ENCODE data around the gene TTC34.
"Not testable (repeated sequence)": the region's sequence is repeated elsewhere in the genome, so short reads cannot be mapped to it uniquely, and the experiment has no call there.

The TTC34 gene

DNA sequence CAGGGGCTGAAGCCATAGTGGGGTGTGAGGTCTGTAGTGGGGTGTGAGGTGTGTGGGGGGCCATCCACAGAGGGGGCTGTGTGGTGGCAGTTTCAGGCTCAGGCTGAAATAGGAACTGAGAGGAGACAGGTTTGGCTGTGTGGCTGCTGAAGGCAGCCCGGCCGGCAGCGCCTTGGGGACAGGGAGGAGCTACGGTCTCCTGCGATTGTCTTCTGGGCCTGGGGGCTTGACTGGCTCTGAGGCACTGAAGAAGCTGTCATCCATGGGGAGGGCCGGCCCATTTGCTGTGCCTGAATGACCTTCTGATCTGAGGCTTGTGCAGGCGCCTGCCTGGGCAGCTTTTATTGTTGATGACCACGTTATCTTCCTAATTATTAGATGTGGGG is 10.0 kb upstream of the TTC34 start:
- no peak for DNase-seq

DNA sequence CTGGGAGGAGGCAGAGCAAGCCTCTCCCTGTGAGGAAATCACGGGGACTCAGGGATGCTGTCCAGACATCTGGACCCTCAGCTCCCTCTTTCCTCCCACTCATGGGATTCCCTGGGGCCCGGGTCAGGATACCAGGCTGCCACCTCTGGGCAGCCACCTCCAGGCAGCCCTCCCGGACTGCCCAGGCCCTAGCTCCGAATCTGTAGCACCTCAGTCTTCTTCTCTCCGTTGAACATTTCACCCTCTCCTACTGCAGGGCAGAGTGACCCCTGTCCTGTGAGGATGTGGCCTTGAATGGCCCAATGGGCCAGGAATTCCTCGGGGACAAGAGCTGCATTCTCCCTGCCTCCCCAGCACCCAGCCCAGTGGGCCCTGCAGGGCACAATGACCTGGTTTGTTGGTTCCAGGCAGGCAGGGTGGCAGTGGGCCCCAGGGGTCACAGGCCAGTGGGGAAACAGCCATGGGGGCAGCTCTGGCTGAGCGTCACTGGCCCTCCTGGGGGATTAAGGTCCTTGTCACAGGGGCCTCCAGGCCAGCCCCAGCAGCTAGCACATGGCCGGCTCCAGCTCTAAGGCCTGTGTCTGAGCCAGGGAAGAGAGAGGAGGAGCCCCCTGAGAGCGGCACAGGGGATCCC is 9.5 kb upstream of the TTC34 start:
- no peak for DNase-seq

- no peak for DNase-seq
Observed at GRCh38 chr1:2810281-2810680, 8.8 kb upstream of the TTC34 start.

GRCh38 chr1:2809656-2810055 is 8.2 kb upstream of the TTC34 start:
- DNase-seq: no peak

DNA sequence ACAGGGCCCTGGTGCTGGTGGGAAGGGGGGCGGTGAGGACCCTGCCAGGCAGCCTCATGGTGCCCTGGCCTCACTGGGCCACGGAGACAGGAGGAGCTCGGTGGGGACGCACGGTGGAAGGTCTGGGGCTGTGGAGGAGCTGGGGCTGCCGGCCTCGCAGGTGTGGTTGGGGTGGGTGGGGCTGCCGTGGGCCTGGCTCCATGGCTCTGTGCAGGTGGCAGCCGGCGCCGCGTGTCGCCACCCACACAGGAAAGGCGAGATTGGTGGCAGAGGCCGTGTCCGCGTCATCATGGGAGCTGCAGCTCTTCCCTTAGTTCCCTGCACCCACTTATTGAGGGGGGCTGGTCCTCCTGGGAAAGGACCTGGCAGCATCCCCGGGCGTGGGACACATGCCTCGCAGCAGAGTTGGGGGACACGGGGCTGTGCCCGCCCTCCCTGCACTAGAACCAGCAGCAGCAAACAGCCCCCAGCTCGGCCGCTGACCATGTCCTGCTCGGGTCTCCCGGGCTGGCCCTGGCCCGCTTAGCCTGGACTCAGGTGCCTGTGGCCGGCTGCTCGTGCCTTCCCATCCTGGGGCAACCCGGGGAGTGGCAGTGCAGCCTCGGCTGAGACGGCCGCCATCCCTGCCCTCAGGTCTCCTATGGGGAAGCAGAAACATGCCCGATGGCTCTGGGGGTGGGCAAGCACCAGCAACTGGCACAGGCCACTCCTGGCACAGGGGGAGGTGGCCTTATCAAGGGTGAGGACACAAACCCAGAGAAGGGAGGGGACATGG is 7.5 kb upstream of the TTC34 start:
- no peak for DNase-seq

- DNase-seq: no peak
Observed at GRCh38 chr1:2808386-2808705, 6.9 kb upstream of the TTC34 start.

- DNase-seq: no peak
Observed at GRCh38 chr1:2807678-2808385, 6.3 kb upstream of the TTC34 start.

DNA sequence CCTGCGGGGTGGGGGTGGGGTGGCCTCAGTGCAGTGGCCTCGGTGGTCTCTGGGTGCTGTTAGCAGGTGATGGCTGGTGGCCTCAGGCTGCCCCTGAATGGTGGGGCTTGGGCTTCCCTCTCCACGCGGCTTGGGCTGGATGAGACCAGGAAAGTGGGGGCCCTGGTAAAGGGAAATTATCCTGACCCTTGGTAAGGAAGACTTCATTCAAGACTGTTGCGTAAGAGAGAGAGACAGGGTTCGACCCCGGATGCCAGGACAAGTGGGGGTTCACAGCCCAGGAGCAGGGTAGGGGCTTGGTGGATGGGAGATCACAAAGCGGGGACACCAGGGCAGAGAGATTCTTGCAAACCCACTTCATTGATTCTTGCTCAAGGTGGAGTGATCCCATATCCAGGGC is 5.5 kb upstream of the TTC34 start:
- DNase-seq: no peak

DNA sequence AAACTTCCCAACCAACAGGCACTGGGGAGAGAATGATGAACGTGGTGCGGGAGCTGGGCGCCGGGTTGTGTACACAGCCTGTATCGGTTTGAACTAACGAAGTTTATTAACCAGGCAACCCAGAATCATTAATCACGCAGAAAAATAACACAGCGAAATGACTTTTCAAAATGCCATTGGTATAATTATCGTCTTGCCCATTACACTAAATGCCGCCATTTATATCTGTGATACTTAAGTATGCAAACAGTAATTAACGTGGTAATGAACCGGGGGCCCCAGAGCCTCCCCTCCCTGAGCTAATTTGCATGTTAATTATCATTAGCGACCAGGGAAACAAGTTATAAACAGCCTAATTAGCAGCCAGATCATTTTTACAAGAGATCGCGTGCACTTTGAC is 5.1 kb upstream of the TTC34 start:
- DNase-seq: no peak

DNA sequence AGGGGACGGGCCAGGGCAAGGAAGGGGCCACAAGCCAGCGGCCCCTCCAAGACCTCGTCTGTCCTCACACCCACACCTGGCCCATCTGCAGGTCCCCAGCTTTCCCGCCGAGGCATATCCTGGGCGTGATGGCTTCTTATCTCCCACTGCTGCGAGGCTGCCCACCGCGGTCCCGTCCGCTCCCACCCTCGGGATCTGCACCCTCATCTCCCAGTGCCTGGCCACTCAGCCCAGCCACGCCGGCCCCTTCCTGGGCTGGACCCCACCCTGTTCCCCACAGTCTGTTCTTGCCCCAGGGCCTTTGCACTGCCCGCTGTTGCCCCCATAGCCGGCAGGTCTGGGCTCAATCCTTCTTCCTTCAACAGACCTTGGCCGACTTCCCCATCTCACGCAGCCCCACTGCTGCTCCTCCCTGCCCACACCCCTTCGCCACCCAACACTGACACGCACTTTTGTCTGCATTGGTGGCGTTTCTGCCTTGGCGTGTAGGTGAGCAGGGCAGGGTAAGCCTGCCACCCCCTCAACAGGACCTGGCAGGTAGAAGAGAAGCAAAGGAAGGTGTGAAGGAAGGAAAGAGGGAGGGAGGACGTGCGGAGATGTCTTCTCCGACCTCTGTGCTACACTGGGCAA is 4.4 kb upstream of the TTC34 start:
- no peak for DNase-seq

DNA sequence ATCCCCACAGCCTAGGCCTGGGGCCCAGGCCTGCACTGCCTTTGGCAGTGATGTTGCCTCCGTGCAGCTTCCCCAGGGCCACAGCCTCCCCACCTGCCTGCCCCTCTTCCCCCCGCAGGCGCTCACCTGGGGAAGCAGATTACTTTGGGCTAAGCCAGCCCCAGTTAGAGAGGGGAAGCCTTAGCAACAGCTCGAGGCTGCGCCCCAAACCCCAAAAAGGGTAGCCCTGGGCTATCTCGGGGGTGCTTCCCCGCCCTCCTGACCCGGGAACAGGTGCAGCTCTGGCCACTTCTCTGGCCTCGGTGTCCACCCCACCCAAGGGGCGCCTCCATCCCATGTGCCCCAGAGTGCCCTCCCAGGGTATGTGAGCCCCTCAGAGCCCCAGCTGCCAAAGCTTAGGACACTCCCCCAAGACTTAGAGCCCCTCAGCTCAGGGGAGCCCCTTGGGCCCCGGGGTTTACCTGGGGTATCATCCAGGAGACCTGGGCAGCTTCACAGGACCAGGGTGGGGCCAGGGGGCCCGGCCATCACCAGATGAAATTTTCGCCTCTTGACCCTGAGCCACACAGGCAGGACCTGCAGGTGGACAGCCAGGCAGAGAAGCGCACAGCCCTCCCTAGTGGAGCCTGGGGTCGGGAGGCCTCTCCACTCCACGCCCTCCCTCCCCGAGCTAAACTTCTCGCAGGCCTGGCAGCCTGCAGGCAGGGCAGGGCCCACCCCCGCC is 3.3 kb upstream of the TTC34 start:
- no peak for DNase-seq

GRCh38 chr1:2803931-2804627 is 2.6 kb upstream of the TTC34 start:
- no peak for DNase-seq

GRCh38 chr1:2803086-2803930 is 1.8 kb upstream of the TTC34 start:
- DNase-seq: no peak

- no peak for DNase-seq
Observed at GRCh38 chr1:2802421-2802961, 998 bp upstream of the TTC34 start.

GRCh38 chr1:2801046-2801445 is 447 bp downstream of the TTC34 start:
- no peak for DNase-seq

- no peak for DNase-seq
Observed at GRCh38 chr1:2800664-2801045, 838 bp downstream of the TTC34 start.

DNA sequence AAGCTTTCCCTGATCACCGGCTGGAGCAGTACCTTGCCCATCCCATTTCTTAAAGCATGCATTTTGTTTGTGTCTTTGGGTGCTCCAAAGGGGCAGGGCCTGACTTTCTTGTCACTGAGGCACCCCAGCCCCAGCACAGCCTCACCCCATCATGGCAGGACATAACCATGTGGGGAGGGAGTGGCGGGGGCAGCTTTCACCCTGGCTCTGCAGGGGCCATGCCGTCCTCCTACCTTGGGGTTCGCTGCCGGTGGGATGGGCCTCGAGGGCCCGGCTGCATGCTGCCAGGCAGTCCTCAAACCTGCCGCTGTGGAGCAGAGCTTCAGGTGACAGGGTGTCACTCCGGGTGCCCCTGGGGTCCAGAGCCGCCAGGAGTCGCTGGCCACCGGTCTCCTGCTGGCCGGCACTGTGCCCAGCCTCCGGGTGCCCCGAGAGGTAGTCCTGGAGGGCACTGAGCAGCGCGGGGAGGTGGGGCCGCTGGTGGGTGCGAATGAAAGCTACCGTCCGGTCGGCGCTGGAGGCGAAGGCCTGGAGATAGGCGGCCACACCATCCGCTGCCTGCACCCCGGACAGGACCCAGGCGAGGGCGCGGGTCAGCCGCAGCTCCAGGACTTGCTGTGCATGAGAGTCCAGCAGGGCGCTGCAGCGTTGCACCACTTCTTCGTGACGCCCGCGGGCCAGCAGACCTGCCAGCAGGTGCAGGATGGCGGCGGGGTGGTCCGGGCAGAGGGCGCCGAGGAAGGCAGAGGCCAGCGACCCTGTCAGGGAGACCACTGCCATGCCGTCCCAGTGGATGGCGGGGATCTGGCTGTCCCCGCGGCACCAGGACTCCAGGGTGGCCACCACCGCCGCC is 1.5 kb downstream of the TTC34 start:
- DNase-seq: no peak

DNA sequence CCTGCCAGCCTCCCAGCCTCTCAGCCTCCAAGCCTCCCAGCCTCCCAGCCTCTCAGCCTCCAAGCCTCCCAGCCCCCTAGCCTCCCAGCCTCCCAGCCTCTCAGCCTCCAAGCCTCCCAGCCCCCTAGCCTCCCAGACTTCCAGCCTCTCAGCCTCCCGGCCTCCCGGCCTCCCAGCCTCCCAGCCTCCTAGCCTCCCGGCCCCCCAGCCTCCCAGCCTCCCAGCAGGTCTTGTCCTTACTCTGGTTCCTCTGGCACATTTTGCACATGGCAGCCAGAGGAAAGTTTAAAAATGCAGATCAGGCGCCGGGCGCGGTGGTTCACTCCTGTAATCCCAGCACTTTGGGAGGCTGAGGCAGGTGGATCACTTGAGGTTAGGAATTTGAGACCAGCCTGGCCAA is 2.5 kb downstream of the TTC34 start:
- not testable (repeated sequence) for DNase-seq

DNA sequence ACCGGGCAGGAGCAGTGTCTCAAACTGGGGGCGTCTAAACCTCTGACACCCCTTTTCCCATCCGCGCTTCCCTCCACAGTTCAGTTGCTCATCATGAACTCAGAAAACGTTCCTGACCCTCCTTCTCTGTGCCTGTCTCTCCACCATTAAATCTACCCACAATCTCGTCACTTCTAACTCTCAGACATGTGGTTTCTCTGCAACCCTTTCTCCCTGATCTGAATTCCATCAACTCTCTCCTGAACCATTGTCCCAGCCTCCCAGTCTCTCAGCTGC is 3.8 kb downstream of the TTC34 start:
- DNase-seq: no peak

DNA sequence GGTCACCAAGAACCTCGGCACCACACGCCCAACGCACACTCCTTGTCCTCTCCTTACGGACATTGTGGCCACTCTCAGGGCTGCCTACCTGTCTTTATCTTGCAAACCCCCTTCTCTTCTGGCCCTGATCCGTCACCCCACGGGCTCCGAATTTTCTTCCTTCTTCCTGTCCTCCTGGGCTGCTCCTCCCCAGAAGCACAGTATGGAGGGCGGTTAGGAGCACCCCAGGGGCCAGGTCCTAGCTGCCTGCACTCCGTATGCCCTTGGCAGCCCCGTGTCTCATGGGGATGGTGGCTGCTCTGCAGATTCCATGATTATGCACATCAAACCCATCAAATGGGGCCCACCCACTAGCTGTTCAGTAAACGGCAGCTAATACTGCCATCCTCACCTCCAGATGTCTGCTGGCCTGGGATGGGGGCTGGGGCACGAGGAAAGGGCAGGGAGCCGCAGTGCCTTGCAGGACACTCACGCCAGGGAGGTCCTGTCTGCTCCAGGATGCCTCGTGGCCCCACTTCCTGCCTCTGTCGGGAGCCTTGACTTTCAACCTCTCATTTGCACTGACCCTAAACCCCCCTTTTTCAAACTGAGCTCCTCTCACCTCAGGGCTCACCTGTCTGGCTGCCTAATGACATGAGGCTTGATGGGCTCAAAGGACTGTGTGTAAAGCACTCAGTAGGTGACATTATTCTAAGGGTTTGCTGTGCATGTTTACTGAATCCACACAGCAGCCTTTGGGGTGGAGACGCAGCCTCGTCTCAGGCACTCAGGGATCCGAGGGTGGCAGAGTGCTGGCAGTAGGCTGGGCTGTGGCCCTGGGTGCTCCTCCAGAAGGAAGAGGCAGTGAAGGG is 4.4 kb downstream of the TTC34 start:
- no peak for DNase-seq

Measured in NCI-H510A treated with DMSO at 0.1 percent for 48 hours (cell line).